HCT116 (cell line): Measurements from ENCODE around the gene IZUMO1. TPM values are rescaled to one million over a fixed set of nuclear protein-coding genes. Genes with fewer than 3 reads are reported as not detected.

Experiments used
- ATAC-seq: fragments of 200-7000 bp; cut with Tn5 transposase; 2 replicates; pipeline ENCODE4 v1.9.1; 2020; ENCODE audit warnings: mild to moderate bottlenecking, moderate library complexity
- BruUV-seq: library from RNA; stranded (reverse); fragments of 400-500 nt; replicated peaks from 2 replicates; lab custom pipeline; 2021; lab: Mats Ljungman, UMichigan
- CTCF ChIA-PET: fragments of 300-600 bp; sonication (Branson Sonifier 250); formaldehyde crosslinking; loops from one replicate; lab custom pipeline; 2021; ENCODE audit warnings: antibody characterized with exemption; lab: Charles Lee
- POLR2A ChIA-PET: fragments of 300-600, 350-600 bp; sonication (Branson Sonifier 250); formaldehyde crosslinking; loops from one replicate; lab custom pipeline; 2021; ENCODE audit warnings: antibody characterized with exemption; lab: Charles Lee
- RAD21 ChIA-PET, 2 experiments: fragments of 300-600 bp; sonication (Branson Sonifier 250); formaldehyde crosslinking; loops; one replicate each; lab custom pipeline; 2023; ENCODE audit warnings: low total read pairs in 2 of 2; ENCODE audit not compliant: uncharacterized antibody in 2 of 2, unreplicated experiment in 2 of 2, low non-redundant PET in 1 of 2; lab: Charles Lee
- DNase-seq: peaks from one replicate; pipeline ENCODE4 v3.0.0-alpha.2; 2010; ENCODE audit warnings: low read depth, low spot score
- H2AFZ ChIP-seq: fragments of 200-600 bp; shearing (Covaris generic), sonication (generic); 2 replicates; pipeline ENCODE4 v1.6.1; 2017; ENCODE audit warnings: low read depth, mixed run types, mixed read lengths, antibody characterized with exemption, low read length; ENCODE audit not compliant: poor library complexity, severe bottlenecking
- H3K27ac ChIP-seq: 2 replicates; pipeline ENCODE4 v1.5.1; 2012; ENCODE audit warnings: low read depth, low read length
- H3K27me3 ChIP-seq: fragments of 200-600 bp; sonication (generic); 2 replicates; pipeline ENCODE4 v1.6.1; 2016; ENCODE audit warnings: mixed run types, low read length, mixed read lengths; ENCODE audit not compliant: insufficient read depth
- H3K36me3 ChIP-seq, 2 experiments: fragments of 200-500 bp in 1 of 2; fragments of 200-600 bp in 1 of 2; sonication (Bioruptor generic) in 1 of 2; sonication (generic) in 1 of 2; 2 replicates each; pipeline versions ENCODE4 v1.5.1 to v1.6.1; 2014 to 2016; ENCODE audit warnings: low read length in 2 of 2, inconsistent platforms in 1 of 2, mixed read lengths in 1 of 2, mixed run types in 1 of 2; ENCODE audit not compliant: insufficient read depth in 2 of 2, control insufficient read depth in 1 of 2
- H3K4me1 ChIP-seq, 2 experiments: fragments of 200-600 bp in 1 of 2; sonication (generic) in 1 of 2; 2 replicates each; pipeline versions ENCODE4 v1.5.1 to v1.6.1; 2012 to 2017; ENCODE audit warnings: low read length in 2 of 2, inconsistent platforms in 1 of 2, mild to moderate bottlenecking in 1 of 2, mixed read lengths in 1 of 2, mixed run types in 1 of 2, moderate library complexity in 1 of 2; ENCODE audit not compliant: insufficient read depth in 2 of 2, control insufficient read depth in 1 of 2
- H3K4me2 ChIP-seq: fragments of 200-600 bp; sonication (generic); 2 replicates; pipeline ENCODE4 v1.6.1; 2017; ENCODE audit warnings: mixed run types, low read length, mixed read lengths
- H3K4me3 ChIP-seq, 2 experiments: fragments of 200-600 bp in 1 of 2; sonication (generic) in 1 of 2; replicated peaks in 1 of 2; 2 replicates each; pipeline ENCODE4 v1.5.1; 2011 to 2016; ENCODE audit warnings: low read length in 2 of 2, control low read depth in 1 of 2, low read depth in 1 of 2, mild to moderate bottlenecking in 1 of 2, mixed read lengths in 1 of 2, mixed run types in 1 of 2
- H3K79me2 ChIP-seq: fragments of 200-600 bp; sonication (generic); 2 replicates; pipeline ENCODE4 v1.6.1; 2017; ENCODE audit warnings: mild to moderate bottlenecking, mixed run types, low read length, moderate library complexity, mixed read lengths; ENCODE audit not compliant: insufficient read depth
- H3K9ac ChIP-seq: fragments of 200-600 bp; sonication (generic); 2 replicates; pipeline ENCODE4 v1.6.1; 2016; ENCODE audit warnings: low read length, mixed read lengths
- H3K9me2 ChIP-seq: fragments of 200-600 bp; sonication (generic), shearing (Covaris generic); 2 replicates; pipeline ENCODE4 v1.6.1; 2017; ENCODE audit warnings: mixed run types, mild to moderate bottlenecking, moderate library complexity; ENCODE audit not compliant: insufficient read depth
- H3K9me3 ChIP-seq, 2 experiments: fragments of 200-500 bp in 1 of 2; fragments of 200-600 bp in 1 of 2; sonication (Bioruptor generic) in 1 of 2; sonication (generic) in 1 of 2; 2 replicates each; pipeline ENCODE4 v1.6.1; 2014 to 2017; ENCODE audit warnings: low read length in 2 of 2, mixed read lengths in 2 of 2, inconsistent platforms in 1 of 2, low read depth in 1 of 2, mild to moderate bottlenecking in 1 of 2, mixed run types in 1 of 2, moderate library complexity in 1 of 2; ENCODE audit not compliant: control insufficient read depth in 1 of 2, insufficient read depth in 1 of 2
- H4K20me1 ChIP-seq: fragments of 200-600 bp; sonication (generic), shearing (Covaris generic); 2 replicates; pipeline ENCODE4 v1.6.1; 2017; ENCODE audit warnings: mixed run types, mild to moderate bottlenecking, moderate library complexity; ENCODE audit not compliant: insufficient read depth
- ATF3 ChIP-seq: IDR thresholded peaks from 2 replicates; pipeline ENCODE4 v1.6.1; 2012
- CEBPB ChIP-seq: IDR thresholded peaks from 2 replicates; pipeline ENCODE4 v1.6.1; 2012; ENCODE audit warnings: low read depth
- CTCF ChIP-seq, 3 experiments: fragments of 200-600 bp in 1 of 3; sonication (generic) in 1 of 3; IDR thresholded peaks in 2 of 3; conservative IDR thresholded peaks in 1 of 3; 2 replicates each; pipeline ENCODE4 v1.5.1; 2012 to 2017; ENCODE audit warnings: low read depth in 2 of 3, low read length in 2 of 3, antibody characterized with exemption in 1 of 3, borderline replicate concordance in 1 of 3, control low read depth in 1 of 3, mild to moderate bottlenecking in 1 of 3, mixed read lengths in 1 of 3, mixed run types in 1 of 3, moderate library complexity in 1 of 3; ENCODE audit not compliant: insufficient read depth in 1 of 3
- EGR1 ChIP-seq: IDR thresholded peaks from 2 replicates; pipeline ENCODE4 v1.6.1; 2012; ENCODE audit warnings: low read depth
- ELF1 ChIP-seq: IDR thresholded peaks from 2 replicates; pipeline ENCODE4 v1.6.1; 2012; ENCODE audit warnings: low read depth, borderline replicate concordance
- EZH2 ChIP-seq: fragments of 200-600 bp; sonication (generic); IDR thresholded peaks from 2 replicates; pipeline ENCODE4 v1.6.1; 2017; ENCODE audit warnings: antibody characterized with exemption, mixed run types
- EZH2phosphoT487 ChIP-seq: fragments of 200-600 bp; IDR thresholded peaks from 2 replicates; pipeline ENCODE4 v1.6.1; 2018; ENCODE audit warnings: antibody characterized with exemption, borderline replicate concordance
- FOSL1 ChIP-seq: IDR thresholded peaks from 2 replicates; pipeline ENCODE4 v1.6.1; 2012; ENCODE audit warnings: low read depth
- POLR2A ChIP-seq: IDR thresholded peaks from 2 replicates; pipeline ENCODE4 v1.7.0; 2011; ENCODE audit warnings: borderline replicate concordance; ENCODE audit not compliant: insufficient read depth, insufficient read length; ENCODE audit errors: extremely low read depth
- POLR2AphosphoS5 ChIP-seq: IDR thresholded peaks from 2 replicates; pipeline ENCODE4 v1.6.1; 2011; ENCODE audit warnings: mild to moderate bottlenecking, low read depth, low read length, moderate library complexity
- RAD21 ChIP-seq: IDR thresholded peaks from 2 replicates; pipeline ENCODE4 v1.6.1; 2012; ENCODE audit warnings: low read depth, mild to moderate bottlenecking
- REST ChIP-seq: IDR thresholded peaks from 2 replicates; pipeline ENCODE4 v1.6.1; 2012; ENCODE audit warnings: low read depth
- SIN3A ChIP-seq: IDR thresholded peaks from 2 replicates; pipeline ENCODE4 v1.6.1; 2012; ENCODE audit warnings: low read depth
- SP1 ChIP-seq: IDR thresholded peaks from 2 replicates; pipeline ENCODE4 v1.6.1; 2012; ENCODE audit warnings: low read depth
- TCF7L2 ChIP-seq: IDR thresholded peaks from 2 replicates; pipeline ENCODE4 v1.7.0; 2011; ENCODE audit warnings: borderline replicate concordance, inconsistent platforms; ENCODE audit not compliant: insufficient read depth, insufficient read length; ENCODE audit errors: extremely low read depth
- intact Hi-C: fragments of 100-400 bp; cut with micrococcal nuclease; formaldehyde crosslinking; loops from 2 replicates; pipeline ENCODE4 v1.10.0; 2022
- total RNA-seq: library from RNA; stranded (reverse); gene quantifications from one replicate; pipeline ENCODE4 v1.2.1, GENCODE V29; 2021; ENCODE audit not compliant: unreplicated experiment
- TF ChIP-seq, protein P1 (sequence below): IDR thresholded peaks from 2 replicates; pipeline ENCODE4 v1.6.1; 2011; ENCODE audit warnings: mild to moderate bottlenecking, low read length, moderate library complexity; ENCODE audit not compliant: insufficient replicate concordance; ENCODE audit errors: extremely low read depth
- TF ChIP-seq, protein P2 (sequence below): IDR thresholded peaks from 2 replicates; pipeline ENCODE4 v1.6.1; 2012

The IZUMO1 gene
- total RNA-seq, 1 experiment from 2014 or later: 1.7 TPM

GRCh38 chr19:48750351-48750750, 3.6 kb upstream of the IZUMO1 start:
- CTCF ChIA-PET: no interaction called here

More at GRCh38 chr19:48750351-48750750, 3.6 kb upstream of the IZUMO1 start:
- no peaks in the 10 kb centered on the region for H3K9me3 ChIP-seq
- H3K9me2 ChIP-seq: no peaks in the 10 kb centered on the region
- ChIA-PET POLR2A (no interaction called here), RAD21 (no interaction called here)
- no peak for TF ChIP-seq EGR1
- no peak for TF ChIP-seq SIN3A
- TF ChIP-seq CEBPB: no peak
- no peak for TF ChIP-seq CTCF (IDR thresholded peaks at IDR 0.05 in 2 of 3, conservative IDR thresholded peaks at IDR 0.05 in 1 of 3; ENCODE audit: borderline replicate concordance in 1 of 3, insufficient read depth in 1 of 3, low read depth in 2 of 3, low read length in 2 of 3)
- TF ChIP-seq RAD21: no peak
- TF ChIP-seq, protein P1, sequence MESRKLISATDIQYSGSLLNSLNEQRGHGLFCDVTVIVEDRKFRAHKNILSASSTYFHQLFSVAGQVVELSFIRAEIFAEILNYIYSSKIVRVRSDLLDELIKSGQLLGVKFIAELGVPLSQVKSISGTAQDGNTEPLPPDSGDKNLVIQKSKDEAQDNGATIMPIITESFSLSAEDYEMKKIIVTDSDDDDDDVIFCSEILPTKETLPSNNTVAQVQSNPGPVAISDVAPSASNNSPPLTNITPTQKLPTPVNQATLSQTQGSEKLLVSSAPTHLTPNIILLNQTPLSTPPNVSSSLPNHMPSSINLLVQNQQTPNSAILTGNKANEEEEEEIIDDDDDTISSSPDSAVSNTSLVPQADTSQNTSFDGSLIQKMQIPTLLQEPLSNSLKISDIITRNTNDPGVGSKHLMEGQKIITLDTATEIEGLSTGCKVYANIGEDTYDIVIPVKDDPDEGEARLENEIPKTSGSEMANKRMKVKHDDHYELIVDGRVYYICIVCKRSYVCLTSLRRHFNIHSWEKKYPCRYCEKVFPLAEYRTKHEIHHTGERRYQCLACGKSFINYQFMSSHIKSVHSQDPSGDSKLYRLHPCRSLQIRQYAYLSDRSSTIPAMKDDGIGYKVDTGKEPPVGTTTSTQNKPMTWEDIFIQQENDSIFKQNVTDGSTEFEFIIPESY: no peak
- no peak for TF ChIP-seq POLR2A
- no peak for TF ChIP-seq EZH2phosphoT487
- no peak for TF ChIP-seq ATF3
- TF ChIP-seq TCF7L2: no peak
- no peak for TF ChIP-seq SP1
- TF ChIP-seq POLR2AphosphoS5: no peak
- TF ChIP-seq ELF1: no peak
- TF ChIP-seq, protein P2, sequence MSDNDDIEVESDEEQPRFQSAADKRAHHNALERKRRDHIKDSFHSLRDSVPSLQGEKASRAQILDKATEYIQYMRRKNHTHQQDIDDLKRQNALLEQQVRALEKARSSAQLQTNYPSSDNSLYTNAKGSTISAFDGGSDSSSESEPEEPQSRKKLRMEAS: no peak
- no peak for TF ChIP-seq REST
- no peak for TF ChIP-seq FOSL1
- TF ChIP-seq EZH2: no peak
- H3K27me3 ChIP-seq: no peaks in the 10 kb centered on the region
- peaks cover 14 to 27% of the 10 kb centered on the region in 2 experiments; a peak in 3 of 4 replicates for H3K36me3 ChIP-seq
- peaks cover 43% of the 10 kb centered on the region for H3K79me2 ChIP-seq
- no peaks in the 10 kb centered on the region for H4K20me1 ChIP-seq
- H2AFZ ChIP-seq: no peak overlapping the region
- no peak overlapping the region for H3K4me2 ChIP-seq
- no peak overlapping the region for H3K4me3 ChIP-seq
- H3K9ac ChIP-seq: no peak overlapping the region
- DNase-seq (no peak), ATAC-seq (no peak)
- peaks cover 19 to 42% of the 10 kb centered on the region in 2 experiments for H3K4me1 ChIP-seq
- no TSS peak for BruUV-seq
- intact Hi-C loops: no loop called here
- H3K27ac ChIP-seq: no peak overlapping the region; the same call in 1 of the 2 replicates
